ENCODE measurements around the gene NKIRAS1.
"Not testable (repeated sequence)": the region's sequence is repeated elsewhere in the genome, so short reads cannot be mapped to it uniquely, and the experiment has no call there.

NKIRAS1 gene

DNA sequence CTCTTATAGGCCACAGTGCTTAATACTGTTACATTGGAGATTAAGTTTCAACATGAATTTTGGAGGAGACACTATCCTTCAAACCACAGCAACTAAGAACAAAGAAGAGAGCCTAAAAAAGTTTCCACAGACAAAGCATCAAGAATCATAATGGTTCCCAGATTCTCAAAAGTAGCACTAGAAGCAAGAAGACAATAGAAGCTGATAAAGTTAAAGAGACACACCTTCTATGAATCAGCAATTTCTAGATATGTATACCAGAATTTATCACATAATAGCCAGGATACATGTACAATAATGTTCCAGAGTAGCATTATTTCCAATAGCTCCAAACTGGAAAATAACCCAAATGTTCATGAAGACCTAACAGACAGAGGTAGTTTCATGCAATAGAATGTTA lies 12.2 kb downstream of the NKIRAS1 start:
- no peak for DNase-seq (ENCODE audit: low read depth, low spot score)

GRCh38 chr3:23900744-23901143 lies 16.0 kb downstream of the NKIRAS1 start:
- no peak for DNase-seq (ENCODE audit: low read depth, low spot score)

- DNase-seq (ENCODE audit: low read depth, low spot score): no peak
These were observed 21.6 kb downstream of the NKIRAS1 start for GRCh38 chr3:23895181-23895580.

- DNase-seq (ENCODE audit: low read depth, low spot score): no peak
These were observed 22.3 kb downstream of the NKIRAS1 start for GRCh38 chr3:23894254-23895061.

GRCh38 chr3:23889950-23890349 lies 26.8 kb downstream of the NKIRAS1 start:
- DNase-seq (ENCODE audit: low read depth, low spot score): no peak

- DNase-seq (ENCODE audit: low read depth, low spot score): no peak
These were observed 27.4 kb downstream of the NKIRAS1 start for GRCh38 chr3:23889386-23889785.

GRCh38 chr3:23888617-23889228 lies 28.1 kb downstream of the NKIRAS1 start:
- DNase-seq (ENCODE audit: low read depth, low spot score): no peak

- no peak for DNase-seq (ENCODE audit: low read depth, low spot score)
These were observed 30.5 kb downstream of the NKIRAS1 start for GRCh38 chr3:23886311-23886710.

GRCh38 chr3:23885210-23885609 lies 31.6 kb downstream of the NKIRAS1 start:
- DNase-seq (ENCODE audit: low read depth, low spot score): no peak

DNA sequence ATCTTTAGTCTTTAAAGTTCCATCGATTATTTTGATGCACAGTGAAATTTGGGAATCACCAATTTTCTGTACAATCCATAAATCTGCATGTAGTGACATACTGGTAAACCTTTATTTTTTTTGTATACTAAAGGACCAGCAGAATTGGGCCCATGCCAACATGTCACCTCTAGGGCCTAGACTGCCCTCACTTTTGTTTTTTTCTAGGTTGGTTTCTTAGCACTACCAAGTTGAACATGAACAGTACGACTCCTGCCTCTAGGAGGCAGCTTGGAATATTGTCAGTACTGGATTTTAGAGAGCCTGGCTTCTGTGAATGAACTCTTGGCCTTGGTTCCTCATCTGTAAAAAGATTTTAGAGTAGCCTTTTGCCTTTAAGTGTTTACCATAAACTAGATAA lies 32.3 kb downstream of the NKIRAS1 start:
- no peak for DNase-seq (ENCODE audit: low read depth, low spot score)

- no peak for DNase-seq (ENCODE audit: low read depth, low spot score)
These were observed 34.3 kb downstream of the NKIRAS1 start for GRCh38 chr3:23882487-23882918.

GRCh38 chr3:23881993-23882392 lies 34.8 kb downstream of the NKIRAS1 start:
- not testable (repeated sequence) for DNase-seq (ENCODE audit: low read depth, low spot score)

DNA sequence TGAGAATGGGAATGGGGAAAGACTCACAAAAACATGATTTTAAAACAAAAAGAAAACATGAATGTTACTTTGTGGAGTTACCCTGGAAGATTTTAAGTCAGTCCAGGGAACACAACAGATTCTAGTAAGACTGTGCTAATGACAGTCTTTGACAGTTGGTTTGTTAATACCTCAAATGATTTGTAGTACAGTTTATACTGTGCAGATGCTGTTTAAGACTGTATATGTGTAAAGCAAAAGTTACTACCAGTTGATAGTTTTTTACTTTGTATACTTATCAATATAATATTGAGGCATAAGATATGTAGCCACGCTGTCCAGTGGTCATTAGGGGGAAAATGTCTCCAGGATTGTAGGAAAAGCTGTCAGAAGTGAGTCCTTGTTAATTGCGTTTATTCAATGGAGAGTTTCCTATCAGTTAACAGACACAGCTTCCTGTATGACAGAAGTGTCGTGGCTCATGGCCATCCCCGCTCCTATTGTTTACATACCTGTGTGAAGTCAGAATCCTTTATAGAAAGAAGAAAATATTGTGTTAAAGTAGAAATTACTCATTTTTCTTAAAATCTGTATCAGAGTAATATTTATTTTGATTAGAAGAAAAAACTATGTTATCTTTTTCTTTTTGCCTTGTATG lies 36.0 kb downstream of the NKIRAS1 start:
- no peak for DNase-seq (ENCODE audit: low read depth, low spot score)

GRCh38 chr3:23879485-23879884 lies 37.3 kb downstream of the NKIRAS1 start:
- DNase-seq (ENCODE audit: low read depth, low spot score): no peak

DNA sequence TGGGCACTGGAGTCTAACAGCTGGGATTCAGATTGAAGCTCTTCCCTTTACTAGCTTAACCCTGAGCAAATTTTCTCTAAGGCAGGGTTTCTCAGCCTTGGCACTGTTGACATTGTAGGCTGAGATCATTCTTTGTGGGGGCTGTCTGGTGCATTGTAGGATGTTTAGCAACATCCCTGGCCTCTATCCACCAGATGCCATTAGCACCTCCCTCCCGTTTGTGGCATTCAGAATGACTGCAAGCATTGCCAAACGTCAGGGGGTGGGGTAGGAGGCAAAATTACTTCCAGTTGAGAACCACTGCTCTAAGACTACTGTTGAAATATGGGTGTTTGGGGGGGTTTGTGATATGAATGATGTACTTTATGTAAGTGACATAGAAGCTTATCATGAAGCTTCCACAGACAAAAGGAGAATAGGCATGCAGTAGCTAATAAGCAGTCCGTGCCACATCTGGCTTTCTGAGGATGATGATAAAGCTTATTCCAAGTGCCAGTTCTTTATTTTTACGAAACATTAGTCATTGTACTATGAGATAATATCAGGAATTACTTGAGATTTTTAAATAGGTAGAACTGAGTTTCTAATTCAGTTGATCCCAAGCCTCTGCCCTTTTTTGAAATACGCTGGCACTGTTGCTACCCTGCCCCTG lies 39.3 kb downstream of the NKIRAS1 start:
- no peak for DNase-seq (ENCODE audit: low read depth, low spot score)

- DNase-seq (ENCODE audit: low read depth, low spot score): no peak
These were observed 39.9 kb downstream of the NKIRAS1 start for GRCh38 chr3:23876923-23877322.

GRCh38 chr3:23875113-23875725 lies 41.6 kb downstream of the NKIRAS1 start:
- DNase-seq (ENCODE audit: low read depth, low spot score): no peak

- DNase-seq (ENCODE audit: low read depth, low spot score): no peak
These were observed 42.3 kb downstream of the NKIRAS1 start for GRCh38 chr3:23874359-23875112.

DNA sequence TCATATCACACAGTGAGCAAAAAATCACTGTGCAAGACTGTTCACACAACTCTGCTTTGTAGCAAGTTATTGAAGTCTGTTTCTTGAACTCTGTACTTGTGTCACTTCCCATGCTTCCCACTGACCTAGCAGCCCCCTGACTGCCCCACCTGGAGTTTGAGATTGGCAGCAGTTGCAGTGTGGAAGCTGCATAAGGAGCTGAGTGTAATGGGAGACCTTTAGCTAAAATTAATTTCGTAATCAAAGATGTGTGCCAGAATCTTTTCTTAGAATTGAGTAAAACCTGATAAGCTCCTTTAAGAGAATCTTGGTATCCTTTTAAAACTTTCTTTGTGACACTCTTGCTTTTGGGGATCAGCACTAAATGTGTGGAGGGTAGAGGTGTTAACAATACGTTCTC lies 42.8 kb downstream of the NKIRAS1 start:
- no peak for DNase-seq (ENCODE audit: low read depth, low spot score)

GRCh38 chr3:23872330-23872729 lies 44.5 kb downstream of the NKIRAS1 start:
- DNase-seq (ENCODE audit: low read depth, low spot score): no peak

- DNase-seq (ENCODE audit: low read depth, low spot score): not testable (repeated sequence)
These were observed 45.4 kb downstream of the NKIRAS1 start for GRCh38 chr3:23871361-23871760.

Data from activated naive CD8-positive, alpha-beta T cell treated with anti-CD3 and anti-CD28 coated beads, Interleukin-2, amount 50 U/mL, for 16 hours (primary cell).